ENCODE measurements around the gene PIEZO1.

DNA sequence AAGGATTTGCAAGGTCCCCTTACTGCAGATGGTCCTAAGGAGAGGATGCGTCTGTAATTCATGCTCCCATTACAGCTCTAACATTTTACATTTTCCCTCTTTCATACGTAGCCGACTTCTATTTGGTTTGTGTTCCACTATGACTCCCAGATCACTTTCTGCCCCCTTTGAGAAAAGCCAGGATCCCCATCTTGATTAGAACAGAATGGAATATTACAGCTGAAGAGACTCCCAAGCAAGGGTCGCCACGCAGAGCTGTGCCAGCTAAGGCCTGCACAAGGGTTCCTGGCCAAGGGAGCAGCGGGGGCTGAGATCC lies 15.2 kb upstream of the PIEZO1 start:
- TF ChIP-seq, protein P1, sequence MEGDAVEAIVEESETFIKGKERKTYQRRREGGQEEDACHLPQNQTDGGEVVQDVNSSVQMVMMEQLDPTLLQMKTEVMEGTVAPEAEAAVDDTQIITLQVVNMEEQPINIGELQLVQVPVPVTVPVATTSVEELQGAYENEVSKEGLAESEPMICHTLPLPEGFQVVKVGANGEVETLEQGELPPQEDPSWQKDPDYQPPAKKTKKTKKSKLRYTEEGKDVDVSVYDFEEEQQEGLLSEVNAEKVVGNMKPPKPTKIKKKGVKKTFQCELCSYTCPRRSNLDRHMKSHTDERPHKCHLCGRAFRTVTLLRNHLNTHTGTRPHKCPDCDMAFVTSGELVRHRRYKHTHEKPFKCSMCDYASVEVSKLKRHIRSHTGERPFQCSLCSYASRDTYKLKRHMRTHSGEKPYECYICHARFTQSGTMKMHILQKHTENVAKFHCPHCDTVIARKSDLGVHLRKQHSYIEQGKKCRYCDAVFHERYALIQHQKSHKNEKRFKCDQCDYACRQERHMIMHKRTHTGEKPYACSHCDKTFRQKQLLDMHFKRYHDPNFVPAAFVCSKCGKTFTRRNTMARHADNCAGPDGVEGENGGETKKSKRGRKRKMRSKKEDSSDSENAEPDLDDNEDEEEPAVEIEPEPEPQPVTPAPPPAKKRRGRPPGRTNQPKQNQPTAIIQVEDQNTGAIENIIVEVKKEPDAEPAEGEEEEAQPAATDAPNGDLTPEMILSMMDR (IDR thresholded peaks at IDR 0.05; ENCODE audit: insufficient read depth, low read depth, low read length): no peak
- TF ChIP-seq EZH2 (IDR thresholded peaks at IDR 0.05; ENCODE audit: insufficient read depth, low read length): no peak

Data from astrocyte (in vitro differentiated cells and primary cell).